OCI-LY7 (cell line): ENCODE data around the gene PDE6H. TPM values are rescaled to one million over a fixed set of nuclear protein-coding genes. Genes with fewer than 3 reads are reported as not detected.
A peak's percentile ranks its signal among the peaks of the same experiment; 100 is the strongest.

Source experiments
- BruUV-seq: library from RNA; stranded (reverse); fragments of 400-500 nt; replicated peaks from 2 replicates; lab custom pipeline; 2021; lab: Mats Ljungman, UMichigan
- CTCF ChIA-PET: fragments of 300-600 bp; sonication (Branson Sonifier 250); formaldehyde crosslinking; loops from one replicate; lab custom pipeline; 2022; ENCODE audit warnings: antibody characterized with exemption; ENCODE audit not compliant: unreplicated experiment; lab: Charles Lee
- POLR2A ChIA-PET: fragments of 300-600 bp; sonication (Branson Sonifier 250); formaldehyde crosslinking; loops from one replicate; lab custom pipeline; 2022; ENCODE audit warnings: antibody characterized with exemption; lab: Charles Lee
- DNase-seq: peaks from one replicate; pipeline ENCODE4 v3.0.0-alpha.2; 2015; ENCODE audit warnings: low spot score
- H2AFZ ChIP-seq: fragments of 200-600 bp; sonication (generic), shearing (Covaris generic); 2 replicates; pipeline ENCODE4 v1.6.1; 2014; ENCODE audit warnings: mild to moderate bottlenecking, antibody characterized with exemption, low read length, moderate library complexity
- H3K27ac ChIP-seq: fragments of 200-600 bp; sonication (generic); 2 replicates; pipeline ENCODE4 v1.5.1; 2014; ENCODE audit warnings: mixed run types, low read depth, mild to moderate bottlenecking, moderate library complexity, low read length, inconsistent platforms; ENCODE audit not compliant: poor library complexity, severe bottlenecking
- H3K36me3 ChIP-seq: fragments of 200-600 bp; sonication (generic); 2 replicates; pipeline ENCODE4 v1.6.1; 2014; ENCODE audit warnings: mild to moderate bottlenecking, antibody characterized with exemption, low read length, moderate library complexity, mixed read lengths; ENCODE audit not compliant: insufficient read depth
- H3K4me1 ChIP-seq: fragments of 200-600 bp; sonication (generic); 2 replicates; pipeline ENCODE4 v1.5.1; 2014; ENCODE audit warnings: mild to moderate bottlenecking, low read length; ENCODE audit not compliant: insufficient read depth, poor library complexity, severe bottlenecking
- H3K4me2 ChIP-seq: fragments of 200-600 bp; sonication (generic); 2 replicates; pipeline ENCODE4 v1.6.1; 2014; ENCODE audit warnings: mild to moderate bottlenecking, low read length
- H3K4me3 ChIP-seq: fragments of 200-600 bp; sonication (generic); 2 replicates; pipeline ENCODE4 v1.5.1; 2014; ENCODE audit warnings: mild to moderate bottlenecking, low read depth, low read length; ENCODE audit not compliant: poor library complexity, severe bottlenecking
- H3K79me2 ChIP-seq: fragments of 200-600 bp; sonication (generic); 2 replicates; pipeline ENCODE4 v1.6.1; 2016; ENCODE audit warnings: low read depth, mild to moderate bottlenecking, low read length, moderate library complexity, mixed read lengths; ENCODE audit not compliant: insufficient read depth
- H3K9me2 ChIP-seq: fragments of 200-600 bp; sonication (generic); 2 replicates; pipeline ENCODE4 v1.6.1; 2016; ENCODE audit warnings: mild to moderate bottlenecking, low read length, mixed read lengths; ENCODE audit not compliant: insufficient read depth
- H3K9me3 ChIP-seq: fragments of 200-600 bp; sonication (generic); 2 replicates; pipeline ENCODE4 v1.6.1; 2014; ENCODE audit warnings: mild to moderate bottlenecking, mixed run types, low read length, mixed read lengths
- H4K20me1 ChIP-seq: fragments of 200-600 bp; sonication (generic); 2 replicates; pipeline ENCODE4 v1.6.1; 2014; ENCODE audit warnings: mild to moderate bottlenecking, antibody characterized with exemption, low read length, moderate library complexity, mixed read lengths; ENCODE audit not compliant: insufficient read depth
- CTCF ChIP-seq: fragments of 200-600 bp; sonication (generic); conservative IDR thresholded peaks from 2 replicates; pipeline ENCODE4 v1.5.1; 2014; ENCODE audit warnings: mild to moderate bottlenecking, antibody characterized with exemption, low read length, moderate library complexity, mixed read lengths
- EZH2phosphoT487 ChIP-seq: fragments of 200-600 bp; sonication (generic); IDR thresholded peaks from 2 replicates; pipeline ENCODE4 v1.6.1; 2018; ENCODE audit warnings: low read depth, borderline replicate concordance, mild to moderate bottlenecking, mixed run types, antibody characterized with exemption, low read length, moderate library complexity, mixed read lengths
- intact Hi-C: fragments of 100-400 bp; cut with micrococcal nuclease; formaldehyde crosslinking; loops from one replicate; pipeline ENCODE4 v1.10.0; 2022; ENCODE audit not compliant: unreplicated experiment
- total RNA-seq, 2 experiments: library from RNA; depleted of rRNA in 1 of 2; stranded (reverse); fragments of >200 nt in 1 of 2; shearing (Covaris generic) in 1 of 2; gene quantifications; 2 replicates each; pipeline ENCODE4 v1.2.3, GENCODE V29; 2014 to 2022

The PDE6H gene
- total RNA-seq, 2 experiments from 2014 or later: not detected

GRCh38 chr12:14950421-14950820, 22.4 kb upstream of the PDE6H start:
- TF ChIP-seq EZH2phosphoT487 (no peak), CTCF (no peak)
- Histone ChIP-seq H2AFZ (no peak overlapping the region), H4K20me1 (peaks cover 32% of the 10 kb centered on the region), H3K4me1 (peaks cover 79% of the 10 kb centered on the region), H3K4me3 (no peak overlapping the region), H3K27ac (peak overlapping the region; percentile 92), H3K36me3 (peaks cover 96% of the 10 kb centered on the region), H3K79me2 (peaks cover 97% of the 10 kb centered on the region), H3K9me3 (no peaks in the 10 kb centered on the region), H3K9me2 (no peaks in the 10 kb centered on the region), H3K4me2 (peak overlapping the region; percentile 94; the same call in 1 of the 2 replicates)
- intact Hi-C loops: loop anchor here (10.0 kb wide), 3 partner anchors 546 to 934 kb away; partner anchors contain the start of gene STRAP
- ChIA-PET POLR2A (interaction anchor here (1.0 kb wide), 2 partner anchors 9 to 18 kb away, joined by 4 read pairs; no protein-coding TSS in a partner anchor), CTCF (no interaction called here)
- DNase-seq: no peak
- BruUV-seq: no TSS peak

- TF ChIP-seq EZH2phosphoT487: no peak
- TF ChIP-seq CTCF: no peak
- peak overlapping the region; percentile 92 for H3K27ac ChIP-seq
- H2AFZ ChIP-seq: no peak overlapping the region
- POLR2A ChIA-PET: interaction anchor here (1.0 to 1.2 kb wide), 3 partner anchors 10 to 180 kb away, joined by 3 to 4 read pairs (median 4); a partner anchor contains a TSS
- H3K36me3 ChIP-seq: peaks cover 91% of the 10 kb centered on the region
- CTCF ChIA-PET: no interaction called here
- no TSS peak for BruUV-seq
- H3K4me3 ChIP-seq: no peak overlapping the region
- H3K9me2 ChIP-seq: no peaks in the 10 kb centered on the region
- H3K79me2 ChIP-seq: peaks cover 98% of the 10 kb centered on the region
- H3K4me1 ChIP-seq: peaks cover 86% of the 10 kb centered on the region
- no peak for DNase-seq
- intact Hi-C loops: loop anchor here (10.0 kb wide), 3 partner anchors 546 to 934 kb away; partner anchors contain the start of gene STRAP
- H3K4me2 ChIP-seq: peak overlapping the region; percentile 94
- H4K20me1 ChIP-seq: peaks cover 32% of the 10 kb centered on the region
- H3K9me3 ChIP-seq: no peaks in the 10 kb centered on the region
Observed at GRCh38 chr12:14950982-14951746, 21.7 kb upstream of the PDE6H start.
